Aorta (tissue), 5 donors: Measurements from ENCODE around the gene BTAF1. TPM values are rescaled to one million over a fixed set of nuclear protein-coding genes. Genes with fewer than 3 reads are reported as not detected.
"Not testable (repeated sequence)": the region's sequence is repeated elsewhere in the genome, so short reads cannot be mapped to it uniquely, and the experiment has no call there.

ENCODE experiments used
- ATAC-seq: fragments of 200-7000 bp; cut with Tn5 transposase; one replicate; pipeline ENCODE4 v1.9.1; 2022; ENCODE audit warnings: moderate library complexity; ENCODE audit not compliant: low FRiP score
- DNase-seq, 2 donors: peaks; one replicate each; pipeline ENCODE4 v3.0.0-alpha.2; 2020
- H3K27ac ChIP-seq, 2 donors: one replicate each; pipeline ENCODE4 v1.5.1; 2013; ENCODE audit warnings: low read length in 2 of 2, mild to moderate bottlenecking in 2 of 2, moderate library complexity in 2 of 2, control low read depth in 1 of 2, inconsistent platforms in 1 of 2, low read depth in 1 of 2
- H3K27me3 ChIP-seq, 2 donors: one replicate each; pipeline ENCODE4 v1.6.1; 2013; ENCODE audit warnings: control low read depth in 1 of 2, low read length in 1 of 2, mild to moderate bottlenecking in 1 of 2, moderate library complexity in 1 of 2; ENCODE audit not compliant: insufficient read depth in 2 of 2, control insufficient read depth in 1 of 2
- H3K36me3 ChIP-seq, 2 donors: one replicate each; pipeline ENCODE4 v1.6.1; 2013; ENCODE audit warnings: control low read depth in 1 of 2, low read length in 1 of 2, mild to moderate bottlenecking in 1 of 2; ENCODE audit not compliant: insufficient read depth in 2 of 2, control insufficient read depth in 1 of 2
- H3K4me1 ChIP-seq, 2 donors: one replicate each; pipeline ENCODE4 v1.6.1; 2013; ENCODE audit warnings: low read length in 2 of 2, control low read depth in 1 of 2, mild to moderate bottlenecking in 1 of 2, moderate library complexity in 1 of 2; ENCODE audit not compliant: insufficient read depth in 2 of 2, control insufficient read depth in 1 of 2
- H3K4me3 ChIP-seq, 2 donors: one replicate each; pipeline ENCODE4 v1.5.1; 2013; ENCODE audit warnings: low read length in 2 of 2, control low read depth in 1 of 2, mild to moderate bottlenecking in 1 of 2
- H3K9me3 ChIP-seq: one replicate; pipeline ENCODE4 v1.6.1; 2013; ENCODE audit warnings: mild to moderate bottlenecking, low read length; ENCODE audit not compliant: control insufficient read depth
- WGBS, 2 donors: extraction: QIAGEN DNeasy Blood & Tissue Kit; methylation state at CpG; one replicate each; pipeline ENCODE4 v1.1.7; 2013; 5-methylcytosine and 5-hydroxymethylcytosine counted together
- intact Hi-C, 2 donors: fragments of 100-400 bp; cut with DNase I; formaldehyde crosslinking; loops; one replicate each; pipeline versions ENCODE4 v1.14.2 to v1.15.0; 2022
- polyA plus RNA-seq, 2 donors: library from polyadenylated mRNA; stranded (reverse); fragments of 200-250 nt; gene quantifications; one replicate each; pipeline ENCODE4 v1.2.3, GENCODE V29; 2013
- total RNA-seq, 2 donors: library from RNA; stranded (reverse); fragmentation: NEBNext Ultra II Directional; extraction: Animal tissue kit (Norgen Biotek cat#: 25700); gene quantifications; one replicate each; pipeline ENCODE4 v1.2.1, GENCODE V29; 2021
- donor health status: healthy with polysubstance abuse.
- donor health status: Bipolar disorder and iron deficiency.
- donor health status: DM: no; HTN: no; CAD: no.
- donor health status: DM: no; HTN: no; CAD: no.
- donor health status: DM: yes; HTN: yes; CAD: no.

Gene BTAF1
- total and polyA plus RNA-seq, 4 donors = 3.3 to 48.2 (median 34.1) TPM

- H3K4me3 ChIP-seq, DNase-seq, H3K36me3 ChIP-seq, ATAC-seq, H3K27ac ChIP-seq, H3K9me3 ChIP-seq, intact Hi-C loops, H3K27me3 ChIP-seq, H3K4me1 ChIP-seq: not testable (repeated sequence)
- WGBS, 2 donors = 61 to 72% methylated on average over 3 of the region's 3 CpGs
These were observed 109.5 kb downstream of the BTAF1 start for GRCh38 chr10:92033070-92033469.

GRCh38 chr10:92038949-92039348 lies 115.4 kb downstream of the BTAF1 start:
- 81 to 90% methylated on average over 1 of the region's 1 CpG for WGBS, 2 donors
- Histone ChIP-seq H3K36me3 (no peaks in the 10 kb centered on the region), H3K27me3 (no peaks in the 10 kb centered on the region), H3K4me3 (no peak overlapping the region), H3K9me3 (no peaks in the 10 kb centered on the region), H3K27ac (no peak overlapping the region), H3K4me1 (no peaks in the 10 kb centered on the region)
- intact Hi-C loops = no loop called here
- ATAC-seq (no peak), DNase-seq (no peak)

GRCh38 chr10:92042541-92042940 lies 119.0 kb downstream of the BTAF1 start:
- no peaks in the 10 kb centered on the region for H3K9me3 ChIP-seq
- no peak overlapping the region for H3K4me3 ChIP-seq
- H3K36me3 ChIP-seq = no peaks in the 10 kb centered on the region
- no peak for DNase-seq
- intact Hi-C loops = no loop called here
- no peak overlapping the region for H3K27ac ChIP-seq
- no peaks in the 10 kb centered on the region for H3K4me1 ChIP-seq
- 78 to 91% methylated on average over 5 of the region's 5 CpGs for WGBS, 2 donors
- ATAC-seq = no peak
- no peaks in the 10 kb centered on the region for H3K27me3 ChIP-seq

GRCh38 chr10:92045641-92046106 lies 122.1 kb downstream of the BTAF1 start:
- intact Hi-C loops = no loop called here
- 34 to 41% methylated on average over 30 to 37 of the region's 37 CpGs for WGBS, 2 donors
- H3K4me3 ChIP-seq = no peak overlapping the region
- H3K27me3 ChIP-seq = no peaks in the 10 kb centered on the region
- no peak for ATAC-seq
- DNase-seq = no peak
- H3K9me3 ChIP-seq = no peaks in the 10 kb centered on the region
- no peak overlapping the region for H3K27ac ChIP-seq
- peaks cover 0 to 4% of the 10 kb centered on the region in 2 donors for H3K36me3 ChIP-seq
- no peaks in the 10 kb centered on the region for H3K4me1 ChIP-seq

GRCh38 chr10:92047215-92047614 lies 123.6 kb downstream of the BTAF1 start:
- Histone ChIP-seq H3K4me1 (no peaks in the 10 kb centered on the region), H3K27ac (no peak overlapping the region), H3K36me3 (peaks cover 0 to 4% of the 10 kb centered on the region in 2 donors), H3K4me3 (no peak overlapping the region), H3K27me3 (no peaks in the 10 kb centered on the region), H3K9me3 (no peaks in the 10 kb centered on the region)
- intact Hi-C loops = no loop called here
- ATAC-seq (no peak), DNase-seq (no peak)

GRCh38 chr10:92052088-92052487 lies 128.5 kb downstream of the BTAF1 start:
- peaks cover 0 to 4% of the 10 kb centered on the region in 2 donors for H3K36me3 ChIP-seq
- WGBS, 2 donors = 85 to 86% methylated on average over 18 of the region's 18 CpGs
- no peaks in the 10 kb centered on the region for H3K4me1 ChIP-seq
- no peaks in the 10 kb centered on the region for H3K27me3 ChIP-seq
- intact Hi-C loops = no loop called here
- no peaks in the 10 kb centered on the region for H3K9me3 ChIP-seq
- no peak overlapping the region for H3K27ac ChIP-seq
- DNase-seq (no peak), ATAC-seq (no peak)
- no peak overlapping the region for H3K4me3 ChIP-seq

- ATAC-seq = no peak
- H3K4me1 ChIP-seq = no peaks in the 10 kb centered on the region
- 80 to 83% methylated on average over 5 of the region's 5 CpGs for WGBS, 2 donors
- intact Hi-C loops = no loop called here
- no peak for DNase-seq
- no peaks in the 10 kb centered on the region for H3K27me3 ChIP-seq
- no peaks in the 10 kb centered on the region for H3K9me3 ChIP-seq
- no peak overlapping the region for H3K4me3 ChIP-seq
- peaks cover 0 to 4% of the 10 kb centered on the region in 2 donors for H3K36me3 ChIP-seq
- H3K27ac ChIP-seq = no peak overlapping the region
These were observed 129.2 kb downstream of the BTAF1 start for GRCh38 chr10:92052741-92053140.

- Histone ChIP-seq H3K4me3 (no peak overlapping the region), H3K36me3 (no peaks in the 10 kb centered on the region), H3K4me1 (no peaks in the 10 kb centered on the region), H3K27me3 (no peaks in the 10 kb centered on the region), H3K9me3 (no peaks in the 10 kb centered on the region), H3K27ac (no peak overlapping the region)
- ATAC-seq (no peak), DNase-seq (no peak)
- intact Hi-C loops = no loop called here
These were observed 131.2 kb downstream of the BTAF1 start for GRCh38 chr10:92054807-92055206.

GRCh38 chr10:92062273-92062672 lies 138.7 kb downstream of the BTAF1 start:
- Histone ChIP-seq H3K36me3 (peaks cover 0 to 2% of the 10 kb centered on the region in 2 donors), H3K4me3 (no peak overlapping the region), H3K27me3 (no peaks in the 10 kb centered on the region), H3K9me3 (no peaks in the 10 kb centered on the region), H3K27ac (no peak overlapping the region), H3K4me1 (no peaks in the 10 kb centered on the region)
- whole genome bisulfite sequencing, 2 donors = 96 to 100% methylated on average over 1 of the region's 1 CpG
- intact Hi-C loops = no loop called here
- no peak for ATAC-seq
- DNase-seq = no peak
